ENCODE results near the gene ARSJ.

ARSJ gene

GRCh38 chr4:113979905-113980615, 613 bp upstream of the ARSJ start:
- no peak overlapping the region for H3K4me3 ChIP-seq (ENCODE audit: low read length)
- no peaks in the 10 kb centered on the region for H3K9me3 ChIP-seq (replicated peaks; ENCODE audit: insufficient read depth, low read length)
- no peak overlapping the region for H3K9ac ChIP-seq (ENCODE audit: low read length)
- H2AFZ ChIP-seq (ENCODE audit: low read length) = no peak overlapping the region
- TF ChIP-seq EZH2 (optimal IDR thresholded peaks at IDR 0.05; ENCODE audit: low read depth, low read length) (no peak), EZH2phosphoT487 (IDR thresholded peaks at IDR 0.05; ENCODE audit: low read length) (no peak)
- no peaks in the 10 kb centered on the region for H3F3A ChIP-seq (ENCODE audit: insufficient read depth, low read length)
- no peak for DNase-seq
- no peaks in the 10 kb centered on the region for H3K9me2 ChIP-seq (replicated peaks; ENCODE audit: insufficient read depth, low read length)
- no peaks in the 10 kb centered on the region for H3K79me2 ChIP-seq (ENCODE audit: low read length)
- H3K36me3 ChIP-seq (replicated peaks; ENCODE audit: insufficient read depth, low read length) = no peaks in the 10 kb centered on the region
- H3K4me2 ChIP-seq (ENCODE audit: low read depth, low read length) = no peak overlapping the region
- H3K27me3 ChIP-seq (replicated peaks; ENCODE audit: insufficient read depth, low read length) = no peaks in the 10 kb centered on the region
- H3K27ac ChIP-seq (ENCODE audit: low read length) = no peak overlapping the region
- H3K4me1 ChIP-seq (ENCODE audit: low read length) = no peaks in the 10 kb centered on the region
- H4K20me1 ChIP-seq (ENCODE audit: insufficient read depth, low read length) = no peaks in the 10 kb centered on the region

GRCh38 chr4:113978561-113979147, 793 bp downstream of the ARSJ start:
- no peak for TF ChIP-seq EZH2phosphoT487 (IDR thresholded peaks at IDR 0.05; ENCODE audit: low read length)
- TF ChIP-seq CTCF (IDR thresholded peaks at IDR 0.05; ENCODE audit: low read length) = no peak
- no peak for TF ChIP-seq EZH2 (optimal IDR thresholded peaks at IDR 0.05; ENCODE audit: low read depth, low read length)

GRCh38 chr4:113978105-113978504, 1.3 kb downstream of the ARSJ start:
- Histone ChIP-seq H3K27ac (ENCODE audit: low read length) (no peak overlapping the region), H3K4me3 (ENCODE audit: low read length) (no peak overlapping the region), H2AFZ (ENCODE audit: low read length) (no peak overlapping the region)

More at GRCh38 chr4:113978561-113979147, 793 bp downstream of the ARSJ start:
- H2AFZ ChIP-seq (ENCODE audit: low read length) = no peak overlapping the region
- no peak overlapping the region for H3K4me2 ChIP-seq (ENCODE audit: low read depth, low read length)
- no peaks in the 10 kb centered on the region for H3K9me2 ChIP-seq (replicated peaks; ENCODE audit: insufficient read depth, low read length)
- H3F3A ChIP-seq (ENCODE audit: insufficient read depth, low read length) = no peaks in the 10 kb centered on the region
- DNase-seq = no peak
- no peak overlapping the region for H3K27ac ChIP-seq (ENCODE audit: low read length)
- no peak overlapping the region for H3K4me3 ChIP-seq (ENCODE audit: low read length)
- no peaks in the 10 kb centered on the region for H3K9me3 ChIP-seq (replicated peaks; ENCODE audit: insufficient read depth, low read length)
- H3K9ac ChIP-seq (ENCODE audit: low read length) = no peak overlapping the region
- no peaks in the 10 kb centered on the region for H3K4me1 ChIP-seq (ENCODE audit: low read length)
- no peaks in the 10 kb centered on the region for H4K20me1 ChIP-seq (ENCODE audit: insufficient read depth, low read length)
- H3K36me3 ChIP-seq (replicated peaks; ENCODE audit: insufficient read depth, low read length) = no peaks in the 10 kb centered on the region
- no peaks in the 10 kb centered on the region for H3K79me2 ChIP-seq (ENCODE audit: low read length)
- H3K27me3 ChIP-seq (replicated peaks; ENCODE audit: insufficient read depth, low read length) = no peaks in the 10 kb centered on the region

More at GRCh38 chr4:113978105-113978504, 1.3 kb downstream of the ARSJ start:
- no peak for DNase-seq
- Histone ChIP-seq H3K27me3 (replicated peaks; ENCODE audit: insufficient read depth, low read length) (no peaks in the 10 kb centered on the region), H3K9ac (ENCODE audit: low read length) (no peak overlapping the region), H3F3A (ENCODE audit: insufficient read depth, low read length) (no peaks in the 10 kb centered on the region), H3K9me3 (replicated peaks; ENCODE audit: insufficient read depth, low read length) (no peaks in the 10 kb centered on the region), H3K4me2 (ENCODE audit: low read depth, low read length) (no peak overlapping the region), H4K20me1 (ENCODE audit: insufficient read depth, low read length) (no peaks in the 10 kb centered on the region), H3K4me1 (ENCODE audit: low read length) (no peaks in the 10 kb centered on the region), H3K36me3 (replicated peaks; ENCODE audit: insufficient read depth, low read length) (no peaks in the 10 kb centered on the region), H3K9me2 (replicated peaks; ENCODE audit: insufficient read depth, low read length) (no peaks in the 10 kb centered on the region), H3K79me2 (ENCODE audit: low read length) (no peaks in the 10 kb centered on the region)
- TF ChIP-seq EZH2phosphoT487 (IDR thresholded peaks at IDR 0.05; ENCODE audit: low read length) = no peak
- TF ChIP-seq EZH2 (optimal IDR thresholded peaks at IDR 0.05; ENCODE audit: low read depth, low read length) = no peak
- no peak for TF ChIP-seq CTCF (IDR thresholded peaks at IDR 0.05; ENCODE audit: low read length)
